Endodermal cell (in vitro differentiated cells): Measurements from ENCODE around the gene SLC5A1. TPM values are rescaled to one million over a fixed set of nuclear protein-coding genes. Genes with fewer than 3 reads are reported as not detected.

Source experiments
- DNase-seq: peaks from one replicate; pipeline ENCODE4 v3.0.0-alpha.2; 2017
- H3K27ac ChIP-seq: 2 replicates; pipeline ENCODE4 v1.5.1; 2013; ENCODE audit warnings: mild to moderate bottlenecking, low read depth, low read length, moderate library complexity
- H3K27me3 ChIP-seq: 2 replicates; pipeline ENCODE4 v1.6.1; 2013; ENCODE audit warnings: mild to moderate bottlenecking, low read length, moderate library complexity; ENCODE audit not compliant: insufficient read depth, control insufficient read depth, poor library complexity, severe bottlenecking
- H3K36me3 ChIP-seq: 2 replicates; pipeline ENCODE4 v1.7.0; 2013; ENCODE audit warnings: mild to moderate bottlenecking, low read length, moderate library complexity; ENCODE audit not compliant: control insufficient read depth, insufficient read depth
- H3K4me1 ChIP-seq: one replicate; pipeline ENCODE4 v1.7.0; 2013; ENCODE audit warnings: low read length; ENCODE audit not compliant: control insufficient read depth, insufficient read depth
- H3K4me3 ChIP-seq: 2 replicates; pipeline ENCODE4 v1.5.1; 2013; ENCODE audit warnings: mild to moderate bottlenecking, low read length, moderate library complexity
- H3K9ac ChIP-seq: 2 replicates; pipeline ENCODE4 v1.6.1; 2013; ENCODE audit warnings: mild to moderate bottlenecking, low read length, moderate library complexity; ENCODE audit not compliant: poor library complexity, severe bottlenecking; ENCODE audit errors: extremely low read depth
- H3K9me3 ChIP-seq: 2 replicates; pipeline ENCODE4 v1.6.1; 2013; ENCODE audit warnings: mild to moderate bottlenecking, low read length, moderate library complexity; ENCODE audit not compliant: control insufficient read depth
- H3K27ac Mint-ChIP-seq: 2 replicates; pipeline ENCODE4 v1.8.0; 2020; ENCODE audit warnings: mixed read lengths
- H3K27me3 Mint-ChIP-seq: 2 replicates; pipeline ENCODE4 v1.8.0; 2021; ENCODE audit warnings: mild to moderate bottlenecking, mixed read lengths; ENCODE audit not compliant: insufficient read depth
- H3K36me3 Mint-ChIP-seq: 2 replicates; pipeline ENCODE4 v1.8.0; 2020; ENCODE audit warnings: low read depth, mixed read lengths
- H3K4me1 Mint-ChIP-seq: 2 replicates; pipeline ENCODE4 v1.8.0; 2020; ENCODE audit warnings: mixed read lengths
- H3K4me3 Mint-ChIP-seq: 2 replicates; pipeline ENCODE4 v1.8.0; 2020; ENCODE audit warnings: mild to moderate bottlenecking, moderate library complexity, mixed read lengths
- H3K9me3 Mint-ChIP-seq: 2 replicates; pipeline ENCODE4 v1.8.0; 2020; ENCODE audit warnings: mild to moderate bottlenecking, mixed read lengths
- CTCF ChIP-seq: fragments of 200-600 bp; sonication (generic); conservative IDR thresholded peaks from 2 replicates; pipeline ENCODE4 v1.5.0; 2021; ENCODE audit warnings: antibody characterized with exemption, mild to moderate bottlenecking
- whole genome bisulfite sequencing, 2 experiments: methylation state at CpG; one replicate each; pipeline versions ENCODE4 v1.1.5 to v1.1.7; 2013; ENCODE audit warnings: missing lambda C conversion rate in 2 of 2, mixed read lengths in 1 of 2; ENCODE audit not compliant: insufficient coverage in 1 of 2, insufficient read length in 1 of 2; 5-methylcytosine and 5-hydroxymethylcytosine counted together
- total RNA-seq, 2 donors: library from RNA; stranded (reverse); fragmentation: NEBNext Ultra II Directional in 1 of 2; extraction: Animal tissue kit (Norgen Biotek cat#: 25700) in 1 of 2; gene quantifications; 2 replicates in 1 of 2; 3 replicates in 1 of 2; pipeline ENCODE4 v1.2.1, GENCODE V29; 2021

Gene SLC5A1
- total RNA-seq, 2 donors from 2014 or later: not detected

- peaks cover 1% of the 10 kb centered on the region for H3K27me3 ChIP-seq
- H3K9ac ChIP-seq: no peak overlapping the region
- WGBS, 2 experiments: 98% methylated on average over 1 of the region's 1 CpG; no CpG with 5 or more reads in 1 of the 2 experiments
- Mint-ChIP-seq H3K27me3 (peaks cover 5% of the 10 kb centered on the region), H3K4me3 (no peak overlapping the region), H3K4me1 (peaks cover 10% of the 10 kb centered on the region), H3K27ac (no peak overlapping the region), H3K36me3 (no peaks in the 10 kb centered on the region), H3K9me3 (no peaks in the 10 kb centered on the region)
- no peak for TF ChIP-seq CTCF
- no peaks in the 10 kb centered on the region for H3K9me3 ChIP-seq
- no peaks in the 10 kb centered on the region for H3K4me1 ChIP-seq
- H3K4me3 ChIP-seq: no peak overlapping the region
- no peaks in the 10 kb centered on the region for H3K36me3 ChIP-seq
- no peak for DNase-seq
- no peak overlapping the region for H3K27ac ChIP-seq
Observed at GRCh38 chr22:32024796-32025195, 18.3 kb upstream of the SLC5A1 start.

- Mint-ChIP-seq H3K36me3 (no peaks in the 10 kb centered on the region), H3K4me1 (no peaks in the 10 kb centered on the region), H3K4me3 (no peak overlapping the region), H3K9me3 (no peaks in the 10 kb centered on the region), H3K27me3 (peaks cover 6% of the 10 kb centered on the region), H3K27ac (no peak overlapping the region)
- DNase-seq: no peak
- Histone ChIP-seq H3K9ac (no peak overlapping the region), H3K9me3 (no peaks in the 10 kb centered on the region), H3K4me1 (no peaks in the 10 kb centered on the region), H3K27ac (no peak overlapping the region), H3K4me3 (no peak overlapping the region), H3K36me3 (no peaks in the 10 kb centered on the region), H3K27me3 (peaks cover 7% of the 10 kb centered on the region)
- 96 to 100% methylated on average over 1 to 4 of the region's 4 CpGs for WGBS, 2 experiments
- no peak for TF ChIP-seq CTCF
Observed at GRCh38 chr22:32030518-32031247, 12.4 kb upstream of the SLC5A1 start.

GRCh38 chr22:32031466-32031865, 11.6 kb upstream of the SLC5A1 start:
- Mint-ChIP-seq H3K27me3 (peaks cover 4% of the 10 kb centered on the region), H3K4me1 (no peaks in the 10 kb centered on the region), H3K27ac (no peak overlapping the region), H3K36me3 (no peaks in the 10 kb centered on the region), H3K4me3 (no peak overlapping the region), H3K9me3 (no peaks in the 10 kb centered on the region)
- Histone ChIP-seq H3K27ac (no peak overlapping the region), H3K9me3 (no peaks in the 10 kb centered on the region), H3K9ac (no peak overlapping the region), H3K27me3 (peaks cover 7% of the 10 kb centered on the region), H3K36me3 (no peaks in the 10 kb centered on the region), H3K4me1 (no peaks in the 10 kb centered on the region), H3K4me3 (no peak overlapping the region)
- no peak for TF ChIP-seq CTCF
- DNase-seq: no peak
- WGBS, 2 experiments: 91 to 98% methylated on average over 5 of the region's 5 CpGs
